Keratinocyte (primary cell): ENCODE results near the gene SYNE2. TPM values are rescaled to one million over a fixed set of nuclear protein-coding genes. Genes with fewer than 3 reads are reported as not detected.

Experiments used
- DNase-seq: peaks from one replicate; pipeline ENCODE4 v3.0.0-alpha.2; 2011; ENCODE audit warnings: low read depth, missing footprints, low spot score
- FAIRE-seq: peaks from 2 replicates; lab custom pipeline; 2011; peaks lifted over from hg19 to GRCh38; lab: Jason Lieb, UNC
- H2AFZ ChIP-seq: 2 replicates; pipeline ENCODE4 v1.6.0; 2012; ENCODE audit warnings: low read length, control low read depth, inconsistent platforms; ENCODE audit not compliant: control insufficient read depth
- H3K27ac ChIP-seq: 2 replicates; pipeline ENCODE4 v1.5.1; 2011; ENCODE audit warnings: low read length; ENCODE audit not compliant: control insufficient read depth, insufficient read depth
- H3K27me3 ChIP-seq: 3 replicates; pipeline ENCODE4 v1.6.0; 2011; ENCODE audit warnings: low read length; ENCODE audit not compliant: control insufficient read depth, insufficient read depth; ENCODE audit errors: extremely low read depth
- H3K36me3 ChIP-seq, 2 experiments: 2 replicates in 1 of 2; 3 replicates in 1 of 2; pipeline ENCODE4 v1.5.1; 2011; ENCODE audit warnings: low read length in 2 of 2, mild to moderate bottlenecking in 1 of 2; ENCODE audit not compliant: control insufficient read depth in 2 of 2, insufficient read depth in 2 of 2; ENCODE audit errors: extremely low read depth in 1 of 2
- H3K4me1 ChIP-seq: 3 replicates; pipeline ENCODE4 v1.5.1; 2011; ENCODE audit warnings: low read length; ENCODE audit not compliant: control insufficient read depth, insufficient read depth; ENCODE audit errors: extremely low read depth
- H3K4me2 ChIP-seq: 3 replicates; pipeline ENCODE4 v1.6.0; 2011; ENCODE audit warnings: low read depth, low read length; ENCODE audit not compliant: control insufficient read depth, insufficient read depth; ENCODE audit errors: extremely low read depth
- H3K4me3 ChIP-seq, 3 experiments: fragments of 200-600 bp in 1 of 3; sonication (generic) in 1 of 3; 2 replicates in 2 of 3; 3 replicates in 1 of 3; pipeline ENCODE4 v1.5.1; 2011 to 2016; ENCODE audit warnings: low read length in 3 of 3, mild to moderate bottlenecking in 3 of 3, control low read depth in 2 of 3, inconsistent platforms in 1 of 3, low read depth in 1 of 3, mixed read lengths in 1 of 3, mixed run types in 1 of 3, moderate library complexity in 1 of 3; ENCODE audit not compliant: control insufficient read depth in 2 of 3, insufficient read depth in 2 of 3; ENCODE audit errors: extremely low read depth in 1 of 3
- H3K79me2 ChIP-seq: 2 replicates; pipeline ENCODE4 v1.6.0; 2012; ENCODE audit warnings: low read length; ENCODE audit not compliant: control insufficient read depth, insufficient read depth
- H3K9ac ChIP-seq: 3 replicates; pipeline ENCODE4 v1.6.0; 2011; ENCODE audit warnings: low read length; ENCODE audit not compliant: control insufficient read depth, insufficient read depth; ENCODE audit errors: extremely low read depth
- H3K9me1 ChIP-seq: 3 replicates; pipeline ENCODE4 v1.6.0; 2011; ENCODE audit warnings: low read length; ENCODE audit not compliant: control insufficient read depth, insufficient read depth; ENCODE audit errors: extremely low read depth
- H3K9me3 ChIP-seq: 2 replicates; pipeline ENCODE4 v1.5.1; 2012; ENCODE audit warnings: low read depth, low read length; ENCODE audit not compliant: control insufficient read depth
- H4K20me1 ChIP-seq: 3 replicates; pipeline ENCODE4 v1.6.0; 2011; ENCODE audit warnings: low read length; ENCODE audit not compliant: control insufficient read depth, insufficient read depth; ENCODE audit errors: extremely low read depth
- CTCF ChIP-seq, 3 experiments: IDR thresholded peaks in 1 of 3; conservative IDR thresholded peaks in 1 of 3; optimal IDR thresholded peaks in 1 of 3; 2 replicates in 2 of 3; 3 replicates in 1 of 3; pipeline versions ENCODE3 to v1.5.1; 2011; ENCODE audit warnings: low read length in 3 of 3, mild to moderate bottlenecking in 3 of 3, moderate library complexity in 2 of 3, control low read depth in 1 of 3, inconsistent platforms in 1 of 3; ENCODE audit not compliant: insufficient read depth in 2 of 3; ENCODE audit errors: extremely low read depth in 1 of 3
- EZH2 ChIP-seq: IDR thresholded peaks from one replicate; pipeline ENCODE4 v1.6.1; 2012; ENCODE audit warnings: inconsistent platforms, mild to moderate bottlenecking, low read length, moderate library complexity
- dilution Hi-C: fragments of 300-500 bp; cut with MboI; formaldehyde crosslinking; loops from one replicate; pipeline ENCODE4 v1.7.0; 2020; ENCODE audit warnings: low sequenced_read_pairs; ENCODE audit not compliant: extremely low pct_ligation_motif_present
- polyA plus RNA-seq, 5 experiments: library from polyadenylated mRNA; depleted of rRNA in 3 of 5; stranded (reverse) in 3 of 5; stranded (forward) in 1 of 5; unstranded in 1 of 5; fragments of >200 nt; gene quantifications; 1 replicate in 1 of 5; 2 replicates in 3 of 5; 3 replicates in 1 of 5; pipeline versions ENCODE4 v1.2.1 to v1.2.3, GENCODE V29; 2011 to 2012; ENCODE audit warnings: missing spikeins in 2 of 5, low read depth in 1 of 5, low replicate concordance in 1 of 5

Gene SYNE2
- polyA plus RNA-seq, 1 donor (not counting 4 experiments of a cell fraction or from before 2014, with no cell fraction given), result 9.9 TPM

- Histone ChIP-seq H3K9ac (no peak overlapping the region), H3K4me1 (peaks cover 21% of the 10 kb centered on the region), H2AFZ (peak overlapping the region; percentile 20), H3K27ac (no peak overlapping the region), H4K20me1 (no peaks in the 10 kb centered on the region), H3K4me3 (no peak overlapping the region), H3K36me3 (no peaks in the 10 kb centered on the region), H3K4me2 (peak overlapping the region; percentile 44), H3K27me3 (no peaks in the 10 kb centered on the region), H3K79me2 (no peaks in the 10 kb centered on the region), H3K9me3 (no peaks in the 10 kb centered on the region), H3K9me1 (peaks cover 2% of the 10 kb centered on the region)
- dilution Hi-C loops, result no loop called here
- DNase-seq (no peak), FAIRE-seq (no peak)
- TF ChIP-seq CTCF (optimal IDR thresholded peaks at IDR 0.05 in 1 of 3, IDR thresholded peaks at IDR 0.05 in 1 of 3, conservative IDR thresholded peaks at IDR 0.05 in 1 of 3; ENCODE audit: extremely low read depth in 1 of 3, insufficient read depth in 2 of 3, low read length in 3 of 3) (no peak), EZH2 (no peak)
These were observed 43.5 kb downstream of the SYNE2 start for GRCh38 chr14:63896278-63896720.

GRCh38 chr14:63897721-63898163, 44.9 kb downstream of the SYNE2 start:
- H3K4me1 ChIP-seq, result peaks cover 11% of the 10 kb centered on the region
- H3K4me3 ChIP-seq, result no peak overlapping the region
- H3K79me2 ChIP-seq, result no peaks in the 10 kb centered on the region
- FAIRE-seq (no peak), DNase-seq (no peak)
- no peaks in the 10 kb centered on the region for H3K36me3 ChIP-seq
- no peaks in the 10 kb centered on the region for H3K9me3 ChIP-seq
- no peak for TF ChIP-seq EZH2
- peaks cover 2% of the 10 kb centered on the region for H3K9me1 ChIP-seq
- H3K27ac ChIP-seq, result no peak overlapping the region
- H3K4me2 ChIP-seq, result no peak overlapping the region
- dilution Hi-C loops, result no loop called here
- H3K27me3 ChIP-seq, result no peaks in the 10 kb centered on the region
- H2AFZ ChIP-seq, result no peak overlapping the region
- no peaks in the 10 kb centered on the region for H4K20me1 ChIP-seq
- no peak overlapping the region for H3K9ac ChIP-seq

GRCh38 chr14:63899953-63900352, 47.1 kb downstream of the SYNE2 start:
- Histone ChIP-seq H3K4me1 (peaks cover 4% of the 10 kb centered on the region), H2AFZ (no peak overlapping the region), H3K9me3 (no peaks in the 10 kb centered on the region), H4K20me1 (no peaks in the 10 kb centered on the region), H3K27me3 (no peaks in the 10 kb centered on the region), H3K4me2 (no peak overlapping the region), H3K79me2 (no peaks in the 10 kb centered on the region), H3K9me1 (no peaks in the 10 kb centered on the region), H3K27ac (no peak overlapping the region), H3K9ac (no peak overlapping the region), H3K4me3 (no peak overlapping the region), H3K36me3 (no peaks in the 10 kb centered on the region)
- dilution Hi-C loops, result no loop called here
- FAIRE-seq (no peak), DNase-seq (no peak)
- no peak for TF ChIP-seq CTCF (optimal IDR thresholded peaks at IDR 0.05 in 1 of 3, IDR thresholded peaks at IDR 0.05 in 1 of 3, conservative IDR thresholded peaks at IDR 0.05 in 1 of 3; ENCODE audit: extremely low read depth in 1 of 3, insufficient read depth in 2 of 3, low read length in 3 of 3)
- no peak for TF ChIP-seq EZH2
